NCI-H146 treated with DMSO at 0.1 percent for 48 hours (cell line): Measurements from ENCODE around the gene RBPJ.
A peak's percentile ranks its signal among the peaks of the same experiment; 100 is the strongest.

Source experiments
- DNase-seq: peaks from one replicate; lab custom pipeline; 2025; ENCODE audit not compliant: unreplicated experiment; lab: John Stamatoyannopoulos, UW

The RBPJ gene

GRCh38 chr4:26320538-26321372 lies at the start of gene RBPJ:
Gene RBPJ, plus strand, starts transcription at chr4:26321014. Its CDS starts 15 bp downstream, at chr4:26321029.
- peak; percentile 94 for DNase-seq

DNA sequence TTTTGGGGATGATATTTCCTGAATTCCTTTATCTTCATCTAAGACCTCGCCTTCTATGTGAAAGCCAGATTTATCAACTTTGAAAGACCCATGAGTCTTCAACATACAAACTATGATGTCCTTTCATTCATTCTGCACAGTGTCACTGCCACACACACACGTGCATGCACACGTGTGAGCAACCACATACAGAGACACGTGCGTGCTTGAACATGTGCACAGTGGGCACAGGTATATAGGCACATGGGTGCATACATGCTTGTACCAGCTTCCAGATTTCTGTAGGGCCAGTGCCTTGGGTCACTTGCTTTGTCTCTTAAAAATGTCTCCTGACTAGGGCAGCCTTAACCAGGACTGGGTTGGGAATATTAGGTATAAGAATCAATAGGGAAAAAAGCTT lies 49.1 kb upstream of the RBPJ start:
- no peak for DNase-seq

DNA sequence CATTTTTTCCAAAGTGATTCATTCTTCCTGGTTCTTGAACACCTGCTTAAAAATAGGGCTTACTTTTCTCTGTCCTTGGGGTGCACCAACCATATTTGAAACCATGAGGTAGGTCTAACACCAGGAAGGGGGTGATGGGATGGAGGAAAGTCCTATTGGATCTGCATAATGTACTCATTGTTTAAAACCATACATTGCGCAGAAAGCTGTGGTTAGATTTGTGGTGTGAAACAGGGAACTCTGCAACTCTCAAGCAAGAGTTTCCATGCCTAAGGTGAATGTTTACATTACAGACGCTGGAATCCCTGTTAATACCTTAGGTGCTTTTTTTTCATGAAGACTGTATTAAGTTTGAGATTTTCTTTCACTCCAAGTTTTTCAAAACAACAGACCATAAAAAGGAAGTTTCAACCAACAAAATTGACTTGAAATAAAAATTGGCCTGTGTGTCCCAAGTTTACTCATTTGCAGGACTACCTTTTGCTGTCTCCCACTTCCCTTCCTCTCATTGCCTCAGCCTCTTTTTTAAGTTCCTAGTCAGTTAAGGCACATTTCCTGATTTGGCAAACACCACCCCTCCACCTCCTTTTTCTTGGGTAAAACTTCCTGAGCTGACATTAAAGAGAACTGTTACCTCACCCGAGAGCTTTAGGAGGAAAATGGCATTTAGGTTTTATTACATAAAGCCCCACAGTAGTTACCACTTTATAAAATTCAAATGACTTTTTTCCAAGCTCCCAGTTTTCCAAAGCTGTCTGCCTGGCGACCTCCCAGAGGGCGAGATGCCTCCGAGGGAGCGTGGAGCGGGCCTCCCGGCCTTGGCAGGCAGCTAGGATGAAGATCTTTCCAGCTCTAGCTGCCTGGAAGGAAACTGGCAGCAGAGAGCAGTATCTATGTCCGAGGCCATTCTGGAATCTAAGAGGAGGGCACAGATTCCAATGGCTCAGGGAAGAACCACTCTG lies 47.9 kb upstream of the RBPJ start:
- no peak for DNase-seq

GRCh38 chr4:26273616-26273980 lies 47.2 kb upstream of the RBPJ start:
- DNase-seq: no peak

GRCh38 chr4:26275281-26275680 lies 45.5 kb upstream of the RBPJ start:
- DNase-seq: no peak

DNA sequence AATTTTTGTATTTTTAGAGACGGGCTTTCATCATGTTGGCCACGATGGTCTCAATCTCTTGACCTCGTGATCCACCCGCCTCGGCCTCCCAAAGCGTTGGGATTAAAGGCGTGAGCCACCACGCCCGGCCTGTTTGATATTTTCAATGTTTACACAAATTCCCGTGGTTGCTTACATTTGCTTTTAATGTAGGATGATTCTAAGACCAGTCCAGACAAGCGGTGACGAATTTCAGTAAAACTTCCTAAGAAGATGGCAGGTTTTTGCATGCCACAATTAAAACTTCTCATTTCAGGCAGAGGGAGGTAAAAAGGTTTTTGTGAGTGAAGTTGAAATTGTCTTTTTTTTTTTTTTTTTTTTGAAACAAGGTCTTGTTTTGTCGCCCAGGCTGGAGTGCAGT lies 41.4 kb upstream of the RBPJ start:
- DNase-seq: no peak

DNA sequence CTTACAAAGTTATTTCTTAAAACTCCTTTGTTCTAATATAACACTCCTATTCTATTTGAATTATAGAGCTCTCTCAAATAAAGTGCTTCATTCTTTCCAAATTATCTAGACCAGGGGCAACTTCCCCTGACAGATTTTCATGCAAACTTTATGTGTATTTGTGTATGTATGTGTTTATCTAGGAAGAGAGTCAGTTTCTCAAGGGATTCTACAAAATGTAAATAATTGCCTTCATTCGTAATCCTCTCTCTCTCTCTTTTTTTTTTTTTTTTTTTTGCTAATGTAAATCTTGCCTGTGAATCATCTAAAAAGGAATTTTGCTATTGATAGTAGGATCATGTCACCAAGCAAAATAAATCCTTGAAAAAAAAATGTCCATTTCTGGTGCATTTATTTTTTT lies 38.9 kb upstream of the RBPJ start:
- DNase-seq: no peak

DNA sequence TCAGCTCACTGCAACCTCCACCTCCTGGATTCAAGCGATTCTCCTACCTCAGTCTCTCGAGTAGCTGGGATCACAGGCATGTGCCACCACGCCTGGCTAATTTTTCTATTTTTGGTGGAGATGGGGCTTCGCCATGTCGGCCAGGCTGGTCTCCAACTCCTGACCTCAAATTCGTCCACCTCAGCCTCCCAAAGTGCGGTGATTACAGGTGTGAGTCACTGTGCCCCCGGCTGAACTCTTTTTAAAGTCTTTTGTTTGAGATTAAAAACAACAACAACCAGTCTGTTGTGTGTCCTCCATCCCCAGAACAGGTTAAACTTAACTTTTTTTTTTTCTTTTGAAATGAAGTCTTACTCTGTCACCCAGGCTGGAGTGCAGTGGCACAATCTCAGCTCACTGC lies 36.3 kb upstream of the RBPJ start:
- no peak for DNase-seq

DNA sequence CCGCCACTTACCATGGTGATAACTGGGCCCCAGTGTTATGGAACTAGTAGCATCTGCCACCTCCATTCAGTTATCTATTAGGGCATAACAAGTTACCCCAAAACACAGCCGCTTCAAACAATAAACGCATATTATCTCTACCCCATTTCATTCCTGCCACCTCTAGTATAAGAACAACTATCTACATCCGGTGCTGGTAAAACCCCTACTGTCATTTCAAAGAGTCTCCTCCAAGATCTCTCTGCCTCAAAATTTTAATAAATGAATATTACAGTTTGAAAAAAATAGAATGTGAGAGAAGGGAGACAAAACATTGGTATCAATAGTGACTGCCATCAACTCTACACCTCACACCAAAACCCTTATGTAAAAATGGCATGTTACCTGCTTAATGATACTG lies 35.5 kb upstream of the RBPJ start:
- no peak for DNase-seq

GRCh38 chr4:26287756-26288155 lies 33.1 kb upstream of the RBPJ start:
- no peak for DNase-seq

- DNase-seq: no peak
Observed at GRCh38 chr4:26288355-26288909, 32.4 kb upstream of the RBPJ start.

DNA sequence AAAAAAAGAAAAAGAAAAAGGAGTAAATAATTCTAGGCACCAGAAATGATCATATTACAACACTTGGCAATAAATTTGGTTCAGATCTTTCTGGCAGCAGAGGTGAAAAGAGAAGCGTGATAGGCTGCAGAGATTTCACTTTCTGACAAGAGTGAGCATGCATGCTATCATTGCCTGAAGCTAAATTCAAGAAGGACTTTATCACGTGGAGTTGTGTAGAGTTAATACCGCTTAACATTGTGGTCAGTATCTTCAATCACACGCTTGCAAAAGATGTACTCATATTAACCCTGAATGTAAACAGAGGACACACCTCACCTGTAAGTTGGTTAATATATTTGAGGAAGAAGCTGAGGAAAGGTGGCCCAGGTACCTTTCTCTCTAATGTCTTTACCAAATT lies 31.4 kb upstream of the RBPJ start:
- DNase-seq: no peak

DNA sequence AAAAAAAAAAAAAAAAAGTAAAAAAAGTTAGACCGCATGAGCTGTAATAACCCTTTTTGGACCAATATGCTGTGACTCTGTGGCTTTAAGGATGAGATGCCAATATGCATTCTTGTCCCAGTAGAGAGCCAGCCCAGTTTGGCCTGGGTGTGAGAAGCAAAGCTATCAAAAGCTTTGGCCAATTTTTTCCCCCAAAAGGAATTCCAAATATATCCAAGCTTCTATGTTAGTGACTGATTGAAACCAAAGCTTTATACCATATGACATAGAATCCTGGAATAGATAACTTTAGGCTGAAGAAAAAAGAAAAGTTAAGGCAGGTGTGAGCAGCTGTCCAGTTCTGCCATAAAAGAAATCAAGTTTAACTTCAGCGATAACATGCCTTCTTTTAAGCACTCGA lies 30.5 kb upstream of the RBPJ start:
- no peak for DNase-seq

DNA sequence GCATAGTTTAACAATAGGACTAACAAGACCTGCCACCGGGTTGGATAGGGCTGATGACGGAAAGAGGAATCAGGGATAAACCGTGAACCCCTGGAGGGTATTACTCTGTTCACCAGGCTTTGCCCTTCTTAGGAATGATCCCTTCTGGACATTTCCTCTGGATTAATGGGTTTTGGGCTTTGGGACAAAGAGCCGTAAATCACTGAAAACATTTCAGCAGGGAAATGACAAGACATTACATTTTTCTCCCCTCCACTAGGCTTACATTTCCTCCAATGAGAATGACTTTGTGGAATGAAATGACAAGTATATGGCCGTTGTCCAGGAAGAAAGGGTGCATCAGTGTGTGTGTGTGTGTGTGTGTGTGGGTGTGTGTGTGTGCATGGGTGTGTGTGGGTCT lies 25.9 kb upstream of the RBPJ start:
- no peak for DNase-seq

DNA sequence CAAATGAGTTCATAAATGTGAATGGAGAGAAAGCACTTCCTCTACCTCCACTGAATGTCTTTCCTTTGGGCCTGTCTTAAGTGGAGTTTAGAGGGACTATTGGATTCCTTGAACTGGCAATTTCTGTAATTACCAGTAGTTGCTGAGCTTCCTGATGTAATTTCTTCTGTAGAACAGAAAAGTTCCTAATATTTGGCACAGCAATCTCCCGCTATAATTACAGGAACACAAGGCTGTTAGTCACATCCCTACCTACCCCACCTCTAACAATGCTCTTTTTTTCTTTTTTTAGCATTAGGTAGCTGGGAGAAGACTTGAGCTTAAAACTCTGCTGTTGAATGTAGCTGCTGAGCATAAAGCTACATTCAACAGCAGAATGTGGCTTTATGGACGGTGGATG lies 24.8 kb upstream of the RBPJ start:
- no peak for DNase-seq

- no peak for DNase-seq
Observed at GRCh38 chr4:26296514-26296913, 24.3 kb upstream of the RBPJ start.

DNA sequence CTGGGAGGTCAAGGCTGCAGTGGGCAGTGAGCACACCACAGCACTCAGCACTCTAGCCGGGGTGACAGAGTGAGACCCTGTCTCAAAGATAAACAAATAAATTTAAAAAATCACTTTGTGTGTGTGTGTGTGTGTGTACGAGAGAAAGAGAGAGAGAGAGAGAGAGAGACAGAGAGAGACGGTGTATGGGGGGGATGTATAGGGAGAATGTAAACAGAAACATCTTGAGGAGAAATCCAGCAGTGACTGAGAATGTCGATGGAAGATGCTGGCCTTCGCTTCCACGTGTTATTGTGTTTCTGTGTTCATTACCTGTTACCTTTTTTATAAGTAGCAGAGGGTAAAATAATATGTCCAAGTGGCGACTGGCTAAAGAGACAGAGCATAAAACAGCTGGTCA lies 23.6 kb upstream of the RBPJ start:
- no peak for DNase-seq

- DNase-seq: no peak
Observed at GRCh38 chr4:26298198-26298947, 22.4 kb upstream of the RBPJ start.

DNA sequence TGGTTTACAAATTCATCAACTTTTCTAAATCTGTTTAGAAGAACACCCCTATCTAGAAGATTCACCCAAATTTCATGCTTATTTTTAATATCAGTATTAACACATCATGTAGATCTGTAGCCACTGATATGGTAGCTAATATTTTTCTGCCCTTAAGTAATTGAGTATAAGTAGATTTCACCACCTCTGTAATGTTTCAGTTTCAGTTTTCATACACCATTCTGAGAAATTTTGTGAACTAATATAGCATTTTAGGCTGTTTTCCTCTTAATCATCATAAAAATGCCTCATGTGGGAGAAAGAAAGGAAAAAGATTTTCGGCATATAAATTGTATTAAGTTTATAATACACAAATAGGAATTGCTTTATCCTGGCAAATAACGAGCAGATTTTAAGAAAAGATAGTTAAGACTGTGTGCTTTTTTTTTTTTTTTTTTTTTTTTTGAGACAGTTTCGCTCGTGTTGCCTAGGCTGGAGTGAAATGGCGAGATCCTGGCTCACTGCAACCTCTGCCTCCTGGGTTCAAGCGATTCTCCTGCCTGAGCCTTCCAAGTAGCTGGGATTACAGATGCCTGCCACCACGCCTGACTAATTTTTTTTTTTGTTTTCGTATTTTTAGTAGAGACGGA lies 21.4 kb upstream of the RBPJ start:
- DNase-seq: no peak
